Omental fat pad (tissue), 4 donors: ENCODE measurements around the gene GALT. TPM values are rescaled to one million over a fixed set of nuclear protein-coding genes. Genes with fewer than 3 reads are reported as not detected.

Experiments
- ATAC-seq: fragments of 150-250 bp; one replicate; pipeline ENCODE4 v1.9.1; 2016; ENCODE audit warnings: mild to moderate bottlenecking, moderate library complexity; ENCODE audit not compliant: low FRiP score
- DNase-seq: peaks from one replicate; pipeline ENCODE4 v3.0.0-alpha.2; 2019; ENCODE audit warnings: low spot score
- CTCF ChIP-seq, 3 donors: fragments of 450-650 bp; IDR thresholded peaks; one replicate each; pipeline ENCODE4 v1.5.1; 2016 to 2017; ENCODE audit warnings: antibody characterized with exemption in 3 of 3, mild to moderate bottlenecking in 3 of 3, moderate library complexity in 2 of 3
- total RNA-seq, 4 donors: library from RNA; depleted of rRNA; stranded (reverse); fragments of >200 nt; gene quantifications; one replicate each; pipeline ENCODE4 v1.1.0, GENCODE V29; 2016

Gene GALT
- total RNA-seq, 4 donors from 2014 or later, result 17.2 to 53.3 (median 32.7) TPM

- DNase-seq (no peak), ATAC-seq (no peak)
- TF ChIP-seq CTCF (IDR thresholded peaks at IDR 0.05), result no peak
Measured at GRCh38 chr9:34627716-34628655, 18.5 kb upstream of the GALT start.

GRCh38 chr9:34628656-34629490 lies 17.6 kb upstream of the GALT start, which contains the start of gene ARID3C:
Gene ARID3C (minus strand): TSS chr9:34629066. CDS start chr9:34628014, 1,052 bp downstream.
- no peak for TF ChIP-seq CTCF (IDR thresholded peaks at IDR 0.05)
- peak; percentile 59 for ATAC-seq
- no peak for DNase-seq

GRCh38 chr9:34629491-34629808 lies 17.0 kb upstream of the GALT start:
- ATAC-seq (no peak), DNase-seq (no peak)
- TF ChIP-seq CTCF (IDR thresholded peaks at IDR 0.05), result no peak

GRCh38 chr9:34630402-34631154 lies 15.9 kb upstream of the GALT start:
- DNase-seq (no peak), ATAC-seq (no peak)
- TF ChIP-seq CTCF (IDR thresholded peaks at IDR 0.05), result no peak

GRCh38 chr9:34633166-34633565 lies 13.3 kb upstream of the GALT start:
- no peak for ATAC-seq

More at GRCh38 chr9:34633166-34633565, 13.3 kb upstream of the GALT start:
- no peak for DNase-seq
- no peak for TF ChIP-seq CTCF (IDR thresholded peaks at IDR 0.05)
